PFSK-1 (cell line): ENCODE results near the gene ABCC4.

ENCODE experiments used
- POLR2AphosphoS5 ChIP-seq: IDR thresholded peaks from 2 replicates; pipeline ENCODE4 v1.6.1; 2012; ENCODE audit warnings: low read depth, mild to moderate bottlenecking, control low read depth, low read length, moderate library complexity
- TAF1 ChIP-seq: IDR thresholded peaks from 2 replicates; pipeline ENCODE4 v1.6.1; 2012; ENCODE audit warnings: low read length, control low read depth, borderline replicate concordance; ENCODE audit not compliant: insufficient read depth

GRCh38 chr13:95246292-95247082, 54.8 kb downstream of the ABCC4 start:
- TF ChIP-seq POLR2AphosphoS5 (no peak), TAF1 (no peak)
